GM12874 (cell line): ENCODE data around the gene GFI1B.

Experiments
- TF ChIP-seq, protein P1 (sequence below): IDR thresholded peaks from 2 replicates; pipeline ENCODE4 v1.5.1; 2011; ENCODE audit warnings: low read depth, mild to moderate bottlenecking, control low read depth, low read length, moderate library complexity; ENCODE audit not compliant: insufficient read depth

GFI1B gene

DNA sequence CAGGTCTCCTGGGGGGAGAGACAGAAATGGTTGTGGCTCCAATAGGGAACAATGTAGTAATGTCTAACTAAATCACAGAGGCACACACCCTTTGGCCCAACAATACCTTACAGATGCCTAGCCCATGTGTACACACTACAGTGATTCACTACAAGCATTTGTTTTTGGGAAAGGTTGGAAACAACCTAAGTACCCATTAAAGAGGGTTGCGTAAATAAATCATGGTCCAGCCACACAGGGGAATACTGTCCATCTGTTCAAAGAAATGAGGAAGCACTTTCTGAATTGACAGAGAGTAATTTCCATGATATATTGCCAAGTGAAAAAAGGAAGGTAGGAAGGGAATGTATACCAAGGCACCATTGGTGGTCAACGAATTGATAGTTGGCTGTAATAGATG, 30.3 kb downstream of the GFI1B start:
- TF ChIP-seq, protein P1, sequence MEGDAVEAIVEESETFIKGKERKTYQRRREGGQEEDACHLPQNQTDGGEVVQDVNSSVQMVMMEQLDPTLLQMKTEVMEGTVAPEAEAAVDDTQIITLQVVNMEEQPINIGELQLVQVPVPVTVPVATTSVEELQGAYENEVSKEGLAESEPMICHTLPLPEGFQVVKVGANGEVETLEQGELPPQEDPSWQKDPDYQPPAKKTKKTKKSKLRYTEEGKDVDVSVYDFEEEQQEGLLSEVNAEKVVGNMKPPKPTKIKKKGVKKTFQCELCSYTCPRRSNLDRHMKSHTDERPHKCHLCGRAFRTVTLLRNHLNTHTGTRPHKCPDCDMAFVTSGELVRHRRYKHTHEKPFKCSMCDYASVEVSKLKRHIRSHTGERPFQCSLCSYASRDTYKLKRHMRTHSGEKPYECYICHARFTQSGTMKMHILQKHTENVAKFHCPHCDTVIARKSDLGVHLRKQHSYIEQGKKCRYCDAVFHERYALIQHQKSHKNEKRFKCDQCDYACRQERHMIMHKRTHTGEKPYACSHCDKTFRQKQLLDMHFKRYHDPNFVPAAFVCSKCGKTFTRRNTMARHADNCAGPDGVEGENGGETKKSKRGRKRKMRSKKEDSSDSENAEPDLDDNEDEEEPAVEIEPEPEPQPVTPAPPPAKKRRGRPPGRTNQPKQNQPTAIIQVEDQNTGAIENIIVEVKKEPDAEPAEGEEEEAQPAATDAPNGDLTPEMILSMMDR: no peak

DNA sequence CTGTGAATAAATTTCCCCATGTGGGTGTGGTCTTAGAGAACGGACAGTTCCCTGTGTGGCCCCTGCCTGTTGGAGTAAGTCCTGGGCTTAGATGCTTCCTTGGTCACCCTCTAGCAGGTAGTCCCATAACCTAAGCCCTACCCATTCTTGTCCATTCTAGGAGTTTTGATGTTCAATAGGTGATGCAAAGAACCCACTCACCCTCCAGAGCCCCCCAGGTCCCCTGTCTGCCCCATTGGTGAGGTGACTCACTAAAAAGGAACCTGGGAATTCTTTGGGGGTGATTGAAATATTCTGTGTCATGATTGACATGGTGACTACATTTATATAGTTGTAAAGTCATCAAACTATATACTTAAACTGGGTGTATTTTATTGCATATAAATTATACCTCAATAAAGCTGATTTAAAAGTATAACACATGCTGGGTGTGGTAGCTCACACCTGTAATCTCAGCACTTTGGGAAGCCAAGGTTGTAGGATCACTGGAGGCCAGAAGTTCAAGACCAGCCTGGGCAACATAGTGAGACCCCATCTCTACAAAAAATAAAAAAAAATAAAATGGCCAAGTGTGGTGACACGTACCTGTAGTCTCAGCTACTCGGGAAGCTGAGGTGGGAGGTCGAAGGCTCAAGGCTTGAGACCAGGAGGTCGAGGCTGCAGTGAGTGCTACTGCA, 31.6 kb downstream of the GFI1B start:
- TF ChIP-seq, protein P1: no peak

DNA sequence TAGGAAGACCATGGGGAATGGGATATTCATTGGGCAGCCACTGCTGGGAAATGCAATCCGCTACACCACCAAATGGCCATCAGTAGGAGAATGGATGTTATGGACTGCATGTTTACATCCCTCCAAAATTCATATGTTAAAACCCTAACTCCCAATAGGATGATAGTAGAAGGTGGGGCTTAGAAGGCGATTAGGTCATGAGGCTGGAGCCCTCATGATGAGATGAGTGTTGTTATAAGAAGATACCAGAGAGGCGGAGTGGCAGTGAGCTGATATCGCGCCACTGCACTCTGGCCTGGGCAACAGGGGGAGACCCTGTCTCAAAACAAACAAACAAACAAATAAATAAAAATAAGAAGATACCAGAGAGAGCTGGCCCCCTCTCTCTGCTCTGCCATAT, 36.2 kb downstream of the GFI1B start:
- TF ChIP-seq, protein P1: no peak

DNA sequence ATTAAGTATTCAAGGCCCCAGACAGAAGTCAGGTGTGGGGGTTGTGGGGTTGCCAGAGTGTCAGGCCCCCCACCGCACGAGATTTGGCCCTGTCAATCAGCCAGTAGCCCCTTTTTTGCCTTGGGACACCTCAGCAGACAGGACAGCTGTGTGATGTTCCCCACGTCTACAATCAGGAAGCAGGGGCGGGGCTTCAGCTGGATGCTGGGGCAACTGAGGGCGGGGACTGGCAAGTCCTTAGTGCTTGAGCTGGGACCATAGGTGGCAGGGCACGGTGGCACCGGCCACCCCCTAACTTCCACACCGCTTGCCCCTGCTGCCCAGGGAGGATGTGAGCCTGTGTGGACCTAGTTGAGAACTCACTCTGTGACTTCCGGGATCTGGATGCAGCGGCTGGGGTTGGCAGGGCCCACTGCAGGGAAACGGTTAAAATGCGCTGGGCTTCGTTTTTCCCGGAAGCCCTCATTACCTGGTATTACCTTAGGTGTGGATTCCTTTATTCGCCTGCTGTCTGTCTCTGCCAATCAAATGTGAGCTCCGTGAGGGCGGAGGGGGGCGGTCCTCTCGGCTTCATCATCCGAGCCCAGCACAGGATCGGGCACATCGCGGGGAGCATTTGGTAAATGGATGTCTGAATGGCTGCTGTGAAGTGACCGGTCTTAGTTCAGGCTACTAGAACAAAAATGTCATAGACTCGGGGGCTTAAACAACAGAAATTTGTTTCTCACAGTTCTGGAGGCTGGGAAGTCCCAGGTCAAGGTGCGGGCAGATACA, 44.8 kb downstream of the GFI1B start:
- TF ChIP-seq, protein P1: no peak

DNA sequence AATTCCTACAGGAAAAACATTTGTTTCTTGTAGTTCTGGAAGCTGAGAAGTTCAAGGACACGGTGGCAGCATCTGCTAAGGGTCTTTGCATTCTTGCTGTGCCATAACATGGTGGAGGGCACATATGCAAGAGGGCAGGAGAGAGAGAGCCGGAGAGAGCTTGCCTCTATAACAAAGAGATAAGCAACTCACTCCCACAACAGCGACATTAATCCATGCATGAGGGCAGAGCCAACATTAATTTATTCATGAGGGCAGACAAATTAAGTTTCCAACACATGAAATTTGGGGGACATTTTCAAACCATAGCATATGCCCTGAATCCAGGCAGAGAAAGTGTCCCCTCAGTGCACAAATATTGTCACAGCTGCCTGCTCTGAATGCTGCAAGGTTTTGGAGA, 47.9 kb downstream of the GFI1B start:
- TF ChIP-seq, protein P1: no peak

DNA sequence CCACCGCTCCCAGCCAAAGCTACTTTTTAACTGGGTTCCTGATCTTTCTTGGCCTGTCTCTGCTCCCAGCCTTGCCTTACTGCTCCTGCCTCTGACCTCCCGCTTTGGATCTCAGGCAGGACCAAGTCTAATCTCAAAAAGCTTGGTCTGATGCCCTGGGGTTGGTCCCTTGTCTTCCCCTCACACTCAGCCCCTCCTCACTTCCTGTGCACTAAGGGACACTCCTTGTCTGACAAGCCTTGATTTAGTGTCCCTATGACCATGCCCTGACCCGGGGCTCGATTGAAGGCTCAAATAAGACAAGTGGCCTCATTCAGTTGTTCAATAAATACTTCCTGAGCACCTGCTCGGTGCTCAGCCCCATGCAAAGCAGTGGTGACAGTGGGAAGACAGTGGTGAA, 48.6 kb downstream of the GFI1B start:
- TF ChIP-seq, protein P1: no peak

DNA sequence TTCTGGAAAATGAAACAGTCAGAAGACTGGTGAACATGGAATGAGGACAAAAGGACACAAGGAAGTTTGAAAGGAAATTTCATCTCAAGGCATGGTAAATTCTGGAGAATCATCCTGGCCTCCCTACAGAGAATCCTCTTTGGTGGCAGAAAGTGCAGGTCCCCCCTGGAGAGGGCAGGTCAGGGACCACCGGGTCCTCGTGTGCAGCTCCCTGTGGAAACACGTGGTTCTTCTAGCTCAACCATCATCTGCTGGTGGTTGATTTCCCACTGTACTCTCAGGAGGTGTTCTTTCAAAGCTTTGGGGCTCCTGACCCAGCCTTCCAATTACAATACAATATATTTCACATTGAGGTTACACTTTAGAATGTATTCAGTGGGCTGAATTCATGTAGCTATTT, 49.7 kb downstream of the GFI1B start:
- TF ChIP-seq, protein P1: no peak
